GM12801 (cell line): ENCODE results near the gene ADCY5.

Experiments used
- CTCF ChIP-seq: IDR thresholded peaks from one replicate; pipeline ENCODE4 v1.5.1; 2011; ENCODE audit warnings: control low read depth; ENCODE audit not compliant: insufficient read length; ENCODE audit errors: extremely low read depth

Gene ADCY5

GRCh38 chr3:123448536-123449101 lies at the start of gene ADCY5:
Gene ADCY5 (minus strand): TSS chr3:123449090. CDS start chr3:123448545, 545 bp downstream.
- no peak for TF ChIP-seq CTCF

GRCh38 chr3:123493912-123494311 lies 45.0 kb upstream of the ADCY5 start:
- no peak for TF ChIP-seq CTCF

- TF ChIP-seq CTCF = no peak
Observed at GRCh38 chr3:123491966-123492587, 43.2 kb upstream of the ADCY5 start.

GRCh38 chr3:123489400-123490004 lies 40.6 kb upstream of the ADCY5 start:
- no peak for TF ChIP-seq CTCF

GRCh38 chr3:123488645-123489347 lies 39.9 kb upstream of the ADCY5 start:
- TF ChIP-seq CTCF = no peak

GRCh38 chr3:123486460-123486859 lies 37.6 kb upstream of the ADCY5 start:
- TF ChIP-seq CTCF = no peak

GRCh38 chr3:123485551-123485950 lies 36.7 kb upstream of the ADCY5 start:
- no peak for TF ChIP-seq CTCF
